B cell (primary cell): ENCODE data around the gene ZNF382. TPM values are rescaled to one million over a fixed set of nuclear protein-coding genes. Genes with fewer than 3 reads are reported as not detected.

Experiments
- ATAC-seq: fragments of 200-7000 bp; cut with Tn5 transposase; one replicate; pipeline ENCODE4 v1.10.0; 2021; ENCODE audit warnings: low read depth, mild to moderate bottlenecking, moderate number of reproducible peaks, moderate library complexity
- CTCF ChIA-PET: fragments of 350-600 bp; sonication (Branson Sonifier 250); formaldehyde crosslinking; loops from one replicate; lab custom pipeline; 2021; ENCODE audit warnings: antibody characterized with exemption, inconsistent platforms; lab: Charles Lee
- POLR2A ChIA-PET: fragments of 350-600 bp; sonication (Branson Sonifier 250); formaldehyde crosslinking; loops from one replicate; lab custom pipeline; 2021; ENCODE audit warnings: antibody characterized with exemption; lab: Charles Lee
- DNase-seq: peaks from one replicate; pipeline ENCODE4 v3.0.0; 2013
- H2AFZ ChIP-seq: 2 replicates; pipeline ENCODE4 v1.6.1; 2012; ENCODE audit warnings: mild to moderate bottlenecking, low read depth, low read length; ENCODE audit not compliant: insufficient read depth, poor library complexity, severe bottlenecking
- H3K27ac ChIP-seq, 2 donors: 1 replicate in 1 of 2; 2 replicates in 1 of 2; pipeline ENCODE4 v1.5.1; 2012 to 2013; ENCODE audit warnings: low read length in 2 of 2, mild to moderate bottlenecking in 2 of 2, moderate library complexity in 1 of 2
- H3K27me3 ChIP-seq, 4 experiments: fragments of 200-600 bp in 1 of 4; sonication (generic) in 1 of 4; replicated peaks in 1 of 4; 1 replicate in 2 of 4; 2 replicates in 2 of 4; pipeline versions ENCODE4 v1.6.1 to v1.7.0; 2013 to 2016; ENCODE audit warnings: low read length in 3 of 4, mild to moderate bottlenecking in 2 of 4, mixed read lengths in 1 of 4, moderate library complexity in 1 of 4; ENCODE audit not compliant: insufficient read depth in 4 of 4, control insufficient read depth in 3 of 4; ENCODE audit errors: control extremely low read depth in 1 of 4
- H3K36me3 ChIP-seq, 2 experiments: replicated peaks in 1 of 2; 1 replicate in 1 of 2; 2 replicates in 1 of 2; pipeline versions ENCODE4 v1.6.1 to v1.7.1; 2013; ENCODE audit warnings: low read length in 1 of 2; ENCODE audit not compliant: insufficient read depth in 2 of 2, control insufficient read depth in 1 of 2; ENCODE audit errors: control extremely low read depth in 1 of 2, extremely low read depth in 1 of 2
- H3K4me1 ChIP-seq, 2 donors: fragments of 200-600 bp in 1 of 2; sonication (generic) in 1 of 2; 1 replicate in 1 of 2; 2 replicates in 1 of 2; pipeline versions ENCODE4 v1.5.1 to v1.6.1; 2013 to 2017; ENCODE audit warnings: low read length in 2 of 2; ENCODE audit not compliant: control insufficient read depth in 2 of 2, insufficient read depth in 2 of 2
- H3K4me2 ChIP-seq: replicated peaks from 2 replicates; pipeline ENCODE3; 2012; ENCODE audit warnings: mild to moderate bottlenecking, low read depth, low read length; ENCODE audit not compliant: poor library complexity, severe bottlenecking
- H3K4me3 ChIP-seq, 5 experiments: fragments of 200-600 bp in 1 of 5; sonication (generic) in 1 of 5; 1 replicate in 3 of 5; 2 replicates in 2 of 5; pipeline versions ENCODE4 v1.5.1 to v1.7.0; 2011 to 2016; ENCODE audit warnings: low read length in 4 of 5, mild to moderate bottlenecking in 4 of 5, low read depth in 2 of 5, control low read depth in 1 of 5, moderate library complexity in 1 of 5; ENCODE audit not compliant: insufficient read depth in 1 of 5; ENCODE audit errors: control extremely low read depth in 1 of 5, extremely low read depth in 1 of 5
- H3K79me2 ChIP-seq: fragments of 200-600 bp; sonication (generic); one replicate; pipeline ENCODE4 v1.6.0; 2016; ENCODE audit warnings: low read length; ENCODE audit not compliant: control insufficient read depth, insufficient read depth
- H3K9ac ChIP-seq: fragments of 200-600 bp; sonication (generic); 2 replicates; pipeline ENCODE4 v1.6.1; 2017; ENCODE audit warnings: mild to moderate bottlenecking, low read length, moderate library complexity
- H3K9me3 ChIP-seq, 3 donors: one replicate each; pipeline versions ENCODE4 v1.6.1 to v1.7.1; 2013; ENCODE audit warnings: low read length in 2 of 3; ENCODE audit not compliant: control insufficient read depth in 2 of 3, insufficient read depth in 1 of 3; ENCODE audit errors: control extremely low read depth in 1 of 3
- H4K20me1 ChIP-seq: 2 replicates; pipeline ENCODE4 v1.6.0; 2012; ENCODE audit warnings: mild to moderate bottlenecking, low read length; ENCODE audit not compliant: insufficient read depth, control insufficient read depth, poor library complexity, severe bottlenecking
- H3K27ac Mint-ChIP-seq: one replicate; pipeline ENCODE4 v1.8.0; 2021; ENCODE audit warnings: mixed read lengths
- H3K27me3 Mint-ChIP-seq: one replicate; pipeline ENCODE4 v1.8.0; 2021; ENCODE audit warnings: mixed read lengths
- H3K4me1 Mint-ChIP-seq: one replicate; pipeline ENCODE4 v1.8.0; 2021; ENCODE audit warnings: mixed read lengths
- H3K4me3 Mint-ChIP-seq: one replicate; pipeline ENCODE4 v1.8.0; 2021; ENCODE audit warnings: mixed read lengths
- H3K9me3 Mint-ChIP-seq: one replicate; pipeline ENCODE4 v1.8.0; 2022; ENCODE audit warnings: mixed read lengths; ENCODE audit not compliant: insufficient read depth
- CTCF ChIP-seq: fragments of 200-600 bp; IDR thresholded peaks from one replicate; pipeline ENCODE4 v1.8.0; 2022; ENCODE audit warnings: antibody characterized with exemption, mild to moderate bottlenecking
- EZH2 ChIP-seq: IDR thresholded peaks from 2 replicates; pipeline ENCODE4 v1.6.1; 2012; ENCODE audit warnings: borderline replicate concordance, low read depth, mild to moderate bottlenecking, moderate library complexity, low read length; ENCODE audit not compliant: insufficient read depth, poor library complexity, severe bottlenecking
- WGBS: methylation state at CpG from one replicate; pipeline ENCODE4 v1.1.5; 2013; ENCODE audit warnings: missing lambda C conversion rate; ENCODE audit not compliant: insufficient coverage; 5-methylcytosine and 5-hydroxymethylcytosine counted together
- intact Hi-C: fragments of 100-400 bp; cut with micrococcal nuclease; formaldehyde crosslinking; loops from one replicate; pipeline ENCODE4 v1.10.0; 2022
- polyA plus RNA-seq: library from polyadenylated mRNA; depleted of rRNA; stranded (reverse); fragments of >200 nt; gene quantifications from 2 replicates; pipeline ENCODE4 v1.2.3, GENCODE V29; 2012
- total RNA-seq, 2 donors: library from RNA; stranded (reverse); fragments of 120-200 nt in 1 of 2; gene quantifications; 1 replicate in 1 of 2; 2 replicates in 1 of 2; pipeline versions ENCODE4 v1.2.3 to v1.2.4, GENCODE V29; 2013 to 2022

The ZNF382 gene
- total and polyA plus RNA-seq, 2 donors (not counting 1 experiment from before 2014, with no cell fraction given) = 6.2 to 24.7 TPM

GRCh38 chr19:36635342-36635741 is 30.2 kb downstream of the ZNF382 start:
- intact Hi-C loops = no loop called here
- ATAC-seq (no peak), DNase-seq (no peak)
- Mint-ChIP-seq H3K27ac (no peak overlapping the region), H3K4me3 (no peak overlapping the region), H3K9me3 (peaks cover 16% of the 10 kb centered on the region), H3K27me3 (no peaks in the 10 kb centered on the region), H3K4me1 (no peaks in the 10 kb centered on the region)
- no peaks in the 10 kb centered on the region for H3K27me3 ChIP-seq
- TF ChIP-seq CTCF = no peak
- no peak for TF ChIP-seq EZH2
- peaks cover 23 to 90% (median 66%) of the 10 kb centered on the region in 3 donors for H3K9me3 ChIP-seq
- H3K9ac ChIP-seq = no peak overlapping the region
- H4K20me1 ChIP-seq = no peaks in the 10 kb centered on the region
- 100% methylated on average over 1 of the region's 2 CpGs for WGBS
- ChIA-PET CTCF (no interaction called here), POLR2A (interaction anchor here (0.6 kb wide), 1 partner anchor 9 kb away, joined by 3 read pairs; no protein-coding TSS in a partner anchor)
- no peaks in the 10 kb centered on the region for H3K4me1 ChIP-seq
- H3K79me2 ChIP-seq = no peaks in the 10 kb centered on the region
- no peak overlapping the region for H3K4me3 ChIP-seq
- H3K36me3 ChIP-seq = peaks cover 5 to 11% of the 10 kb centered on the region in 2 experiments
- H3K27ac ChIP-seq = no peak overlapping the region
- H3K4me2 ChIP-seq = no peak overlapping the region
- no peak overlapping the region for H2AFZ ChIP-seq

GRCh38 chr19:36638862-36639510 is 33.9 kb downstream of the ZNF382 start:
- Histone ChIP-seq H3K4me1 (no peaks in the 10 kb centered on the region), H3K9me3 (peaks cover 25 to 88% (median 59%) of the 10 kb centered on the region in 3 donors), H2AFZ (no peak overlapping the region), H3K4me3 (no peak overlapping the region), H3K4me2 (no peak overlapping the region), H3K36me3 (peaks cover 7 to 11% of the 10 kb centered on the region in 2 experiments), H3K9ac (no peak overlapping the region), H3K27ac (no peak overlapping the region), H3K27me3 (no peaks in the 10 kb centered on the region), H4K20me1 (no peaks in the 10 kb centered on the region), H3K79me2 (no peaks in the 10 kb centered on the region)
- Mint-ChIP-seq H3K27ac (no peak overlapping the region), H3K4me3 (no peak overlapping the region), H3K27me3 (no peaks in the 10 kb centered on the region), H3K9me3 (peaks cover 19% of the 10 kb centered on the region), H3K4me1 (no peaks in the 10 kb centered on the region)
- ATAC-seq (no peak), DNase-seq (no peak)
- TF ChIP-seq CTCF (no peak), EZH2 (no peak)
- POLR2A ChIA-PET = no interaction called here
- no CpG with 5 or more reads among the region's 5 CpGs for WGBS
- intact Hi-C loops = no loop called here
- CTCF ChIA-PET = no interaction called here
